Mammary epithelial cell (primary cell): ENCODE data around the gene VPS45.

Source experiments
- CTCF ChIP-seq, 2 donors: IDR thresholded peaks in 1 of 2; conservative IDR thresholded peaks in 1 of 2; 2 replicates each; pipeline ENCODE4 v1.5.1; 2011 to 2012; ENCODE audit warnings: inconsistent platforms in 2 of 2, low read length in 2 of 2, mild to moderate bottlenecking in 2 of 2, control low read depth in 1 of 2, low read depth in 1 of 2; ENCODE audit not compliant: insufficient read depth in 1 of 2; ENCODE audit errors: extremely low read depth in 1 of 2
- EZH2 ChIP-seq: IDR thresholded peaks from 2 replicates; pipeline ENCODE4 v1.6.1; 2012; ENCODE audit warnings: low read length, inconsistent platforms, borderline replicate concordance

- no peak for TF ChIP-seq EZH2
- TF ChIP-seq CTCF (conservative IDR thresholded peaks at IDR 0.05 in 1 of 2, IDR thresholded peaks at IDR 0.05 in 1 of 2; ENCODE audit: extremely low read depth in 1 of 2, insufficient read depth in 1 of 2, low read depth in 1 of 2, low read length in 2 of 2), result no peak
Measured at GRCh38 chr1:150056407-150056806, 11.2 kb upstream of the VPS45 start.
